Measurements from ENCODE around the gene GHR. TPM values are rescaled to one million over a fixed set of nuclear protein-coding genes. Genes with fewer than 3 reads are reported as not detected.
"Not testable (repeated sequence)": the region's sequence is repeated elsewhere in the genome, so short reads cannot be mapped to it uniquely, and the experiment has no call there.

The GHR gene
- total RNA-seq, 1 experiment from 2014 or later: not detected

- no peak for DNase-seq (ENCODE audit: low spot score)
These were observed 220.1 kb downstream of the GHR start for GRCh38 chr5:42643360-42643759.

- no peak for DNase-seq (ENCODE audit: low spot score)
These were observed 221.9 kb downstream of the GHR start for GRCh38 chr5:42645138-42645537.

GRCh38 chr5:42648036-42648435 is 224.8 kb downstream of the GHR start:
- no peak for DNase-seq (ENCODE audit: low spot score)

GRCh38 chr5:42648915-42649314 is 225.7 kb downstream of the GHR start:
- no peak for DNase-seq (ENCODE audit: low spot score)

- DNase-seq (ENCODE audit: low spot score): no peak
These were observed 226.8 kb downstream of the GHR start for GRCh38 chr5:42650084-42650483.

GRCh38 chr5:42653705-42654104 is 230.5 kb downstream of the GHR start:
- no peak for DNase-seq (ENCODE audit: low spot score)

- no peak for DNase-seq (ENCODE audit: low spot score)
These were observed 231.4 kb downstream of the GHR start for GRCh38 chr5:42654645-42655044.

GRCh38 chr5:42655982-42656650 is 232.9 kb downstream of the GHR start:
- no peak for DNase-seq (ENCODE audit: low spot score)

GRCh38 chr5:42656651-42657015 is 233.4 kb downstream of the GHR start:
- peak; percentile 4 for DNase-seq (ENCODE audit: low spot score)

GRCh38 chr5:42659869-42660268 is 236.6 kb downstream of the GHR start:
- DNase-seq (ENCODE audit: low spot score): not testable (repeated sequence)

GRCh38 chr5:42665857-42666256 is 242.6 kb downstream of the GHR start:
- DNase-seq (ENCODE audit: low spot score): no peak

- no peak for DNase-seq (ENCODE audit: low spot score)
These were observed 243.6 kb downstream of the GHR start for GRCh38 chr5:42666869-42667268.

- DNase-seq (ENCODE audit: low spot score): no peak
These were observed 245.0 kb downstream of the GHR start for GRCh38 chr5:42668254-42668653.

- no peak for DNase-seq (ENCODE audit: low spot score)
These were observed 249.7 kb downstream of the GHR start for GRCh38 chr5:42672925-42673324.

GRCh38 chr5:42675602-42676001 is 252.4 kb downstream of the GHR start:
- DNase-seq (ENCODE audit: low spot score): no peak

- no peak for DNase-seq (ENCODE audit: low spot score)
These were observed 253.1 kb downstream of the GHR start for GRCh38 chr5:42676362-42676761.

- no peak for DNase-seq (ENCODE audit: low spot score)
These were observed 254.1 kb downstream of the GHR start for GRCh38 chr5:42677156-42677842.

- no peak for DNase-seq (ENCODE audit: low spot score)
These were observed 256.8 kb downstream of the GHR start for GRCh38 chr5:42680046-42680445.

- DNase-seq (ENCODE audit: low spot score): not testable (repeated sequence)
These were observed 261.8 kb downstream of the GHR start for GRCh38 chr5:42685078-42685477.

- DNase-seq (ENCODE audit: low spot score): no peak
These were observed 266.2 kb downstream of the GHR start for GRCh38 chr5:42689391-42689790.

GRCh38 chr5:42691413-42691937 is 268.2 kb downstream of the GHR start:
- DNase-seq (ENCODE audit: low spot score): no peak

- no peak for DNase-seq (ENCODE audit: low spot score)
These were observed 278.3 kb downstream of the GHR start for GRCh38 chr5:42701351-42702059.

GRCh38 chr5:42703238-42703637 is 280.0 kb downstream of the GHR start:
- DNase-seq (ENCODE audit: low spot score): no peak
